Putamen (tissue), 1 donor: ENCODE results near the gene STUM.
"Not testable (repeated sequence)": the region's sequence is repeated elsewhere in the genome, so short reads cannot be mapped to it uniquely, and the experiment has no call there.

ENCODE experiments used
- DNase-seq: peaks from one replicate; pipeline ENCODE4 v3.0.0-alpha.2; 2016; ENCODE audit warnings: low spot score

Gene STUM, protein sequence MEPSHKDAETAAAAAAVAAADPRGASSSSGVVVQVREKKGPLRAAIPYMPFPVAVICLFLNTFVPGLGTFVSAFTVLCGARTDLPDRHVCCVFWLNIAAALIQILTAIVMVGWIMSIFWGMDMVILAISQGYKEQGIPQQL

DNA sequence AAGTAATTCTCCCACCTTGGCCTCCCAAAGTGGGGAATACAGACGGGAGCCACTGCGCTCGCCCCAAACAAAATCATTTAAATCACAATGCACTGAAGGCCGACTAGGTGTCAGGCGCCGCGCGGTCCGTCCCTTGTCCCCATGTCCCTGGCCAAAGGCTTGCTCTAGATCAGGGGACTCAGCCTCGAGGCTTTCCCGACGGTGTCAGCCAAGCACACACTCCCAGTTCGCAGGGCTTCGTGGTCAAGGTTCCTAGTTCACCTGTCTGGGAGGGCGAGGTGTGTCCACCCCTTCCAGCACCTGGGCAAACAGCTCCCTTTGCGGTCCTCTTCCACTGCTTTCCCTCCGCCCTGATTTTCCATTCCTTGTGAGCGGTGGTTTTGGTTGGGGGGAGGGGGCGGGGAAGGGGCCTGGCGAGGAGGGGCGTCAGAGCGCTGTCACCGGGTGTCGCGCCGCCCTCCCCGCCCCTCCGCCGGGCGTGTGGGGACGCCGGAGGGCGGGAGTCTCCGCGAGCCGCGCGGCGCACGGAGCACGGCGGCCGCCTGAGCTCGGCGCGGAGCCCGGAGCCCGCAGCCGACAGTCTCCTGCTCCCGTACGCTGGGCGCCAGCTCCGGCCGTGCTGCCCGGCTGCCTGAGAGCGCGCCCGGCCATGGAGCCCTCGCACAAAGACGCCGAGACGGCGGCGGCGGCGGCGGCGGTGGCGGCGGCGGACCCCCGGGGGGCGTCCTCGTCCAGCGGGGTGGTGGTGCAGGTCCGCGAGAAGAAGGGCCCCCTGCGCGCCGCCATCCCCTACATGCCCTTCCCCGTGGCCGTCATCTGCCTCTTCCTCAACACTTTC lies at the start of gene STUM:
Gene STUM (plus strand): TSS at position 509 of the 838 bp plus-strand sequence. CDS start 141 bp downstream, at position 650.
- no peak for DNase-seq

DNA sequence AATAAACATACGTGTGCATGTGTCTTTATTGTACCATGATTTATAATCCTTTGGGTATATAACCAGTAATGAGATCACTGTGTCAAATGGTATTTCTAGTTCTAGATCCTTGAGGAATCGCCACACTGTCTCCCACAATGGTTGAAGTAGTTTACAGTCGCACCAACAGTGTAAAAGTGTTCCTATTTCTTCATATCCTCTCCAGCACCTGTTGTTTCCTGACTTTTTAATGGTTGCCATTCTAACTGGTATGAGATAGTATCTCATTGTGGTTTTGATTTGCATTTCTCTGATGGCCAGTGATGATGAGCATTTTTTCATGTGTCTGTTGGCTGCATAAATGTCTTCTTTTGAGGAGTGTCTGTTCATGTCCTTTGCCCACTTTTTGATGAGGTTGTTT lies 48.9 kb upstream of the STUM start:
- not testable (repeated sequence) for DNase-seq

DNA sequence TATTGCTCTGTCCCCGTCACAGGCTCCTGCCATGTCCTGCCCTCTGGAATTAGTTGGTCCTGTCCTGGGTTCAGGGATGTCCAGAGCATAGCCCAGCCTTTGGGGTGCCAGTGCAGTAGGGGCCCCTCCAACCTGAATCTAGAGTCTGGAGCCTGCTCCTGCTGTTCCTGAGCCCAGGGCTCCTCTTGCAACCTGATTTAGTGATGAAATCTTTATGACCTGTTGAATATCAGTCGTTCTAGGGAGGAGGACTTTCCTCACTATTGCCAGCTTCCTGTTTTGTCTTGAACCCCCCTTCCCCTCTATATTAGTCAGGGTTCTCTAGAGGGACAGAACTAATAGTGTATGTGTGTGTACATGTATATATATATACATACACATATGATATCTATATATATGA lies 42.5 kb upstream of the STUM start:
- DNase-seq: no peak

DNA sequence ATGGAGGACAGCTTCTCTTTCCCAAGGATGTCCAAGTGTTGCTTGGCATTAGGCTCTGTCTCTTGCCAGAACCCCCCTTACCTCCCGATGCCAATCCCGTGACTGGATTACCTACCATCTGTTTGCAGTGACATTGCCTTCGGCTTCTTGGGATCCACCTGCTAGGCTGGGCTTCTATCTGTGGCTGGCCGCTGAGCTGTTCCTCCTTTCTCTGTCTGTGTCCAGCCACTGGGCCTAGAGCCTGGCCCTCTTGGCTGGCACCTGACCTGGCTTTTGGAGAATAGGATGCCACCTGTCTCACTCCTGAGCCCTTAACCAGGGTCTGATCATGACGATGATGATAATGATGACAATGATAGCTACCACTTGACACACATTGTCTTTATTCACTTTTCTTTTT lies 41.6 kb upstream of the STUM start:
- no peak for DNase-seq

DNA sequence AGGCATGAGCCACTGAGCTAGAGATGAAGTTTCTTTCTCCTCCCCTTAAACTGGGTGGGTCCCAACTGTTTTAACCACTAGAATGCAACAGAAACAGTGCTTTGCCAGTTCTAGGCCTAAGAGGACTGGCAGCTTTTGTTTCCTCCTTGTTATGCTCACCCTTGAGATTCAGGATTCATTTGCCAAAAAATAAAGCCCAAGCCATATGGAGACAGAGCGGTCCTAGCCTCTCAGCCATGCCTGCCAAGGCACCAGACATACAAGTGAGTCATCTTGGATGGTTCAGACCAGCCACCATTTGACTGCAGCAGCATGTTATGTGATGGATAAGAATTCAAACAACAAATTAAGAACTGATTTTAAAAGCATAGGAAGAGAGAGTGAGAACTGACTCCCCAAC lies 38.1 kb upstream of the STUM start:
- no peak for DNase-seq

DNA sequence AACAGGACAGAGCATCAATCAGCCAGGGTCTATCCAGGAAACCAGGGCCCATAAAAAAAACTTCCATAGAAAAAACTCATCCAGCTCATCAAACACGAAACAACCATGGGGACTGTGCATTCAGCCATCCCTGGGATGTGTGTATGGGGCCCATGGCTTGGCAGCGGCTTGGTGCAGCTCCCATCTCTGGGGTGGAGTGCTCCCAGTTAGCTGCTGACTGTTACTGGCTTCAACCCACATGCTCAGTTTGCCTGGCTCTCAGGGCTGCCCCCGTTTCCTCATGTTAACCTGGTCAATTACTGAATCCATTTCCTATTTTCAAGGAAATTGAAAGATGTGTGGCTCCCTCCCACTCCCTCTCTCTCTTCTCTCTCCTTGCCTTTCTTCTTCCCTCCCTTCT lies 37.3 kb upstream of the STUM start:
- no peak for DNase-seq

DNA sequence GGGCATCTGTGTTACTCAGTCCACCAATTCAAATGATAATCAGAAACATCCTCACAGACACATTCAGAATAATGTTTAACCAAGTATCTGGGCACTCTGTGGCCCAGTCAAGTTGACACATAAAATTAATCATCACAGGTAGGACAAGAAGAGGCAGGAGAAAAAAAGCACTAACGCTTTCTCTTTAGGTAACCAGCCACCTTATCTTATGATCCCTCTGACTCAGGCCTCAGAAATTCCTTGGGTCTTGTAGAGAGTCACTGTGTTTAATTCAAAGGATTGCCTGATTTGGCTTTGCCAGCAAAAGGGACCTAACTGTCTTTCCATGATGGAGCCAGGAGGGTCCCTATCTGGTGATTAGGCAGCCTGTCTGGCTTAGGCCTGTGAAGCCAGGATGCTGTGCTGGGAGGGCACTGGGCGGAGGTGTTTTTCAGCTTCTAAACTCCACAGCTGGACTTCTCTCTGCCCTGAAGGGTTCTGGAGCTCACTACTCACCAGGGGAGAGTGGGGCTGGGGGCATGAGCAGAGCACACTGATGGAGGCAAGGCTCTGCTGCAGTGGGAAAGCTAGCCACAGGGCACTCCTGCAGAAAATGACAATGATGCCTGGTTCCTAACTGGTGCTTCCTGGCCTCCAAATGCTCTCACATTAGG lies 36.4 kb upstream of the STUM start:
- no peak for DNase-seq

DNA sequence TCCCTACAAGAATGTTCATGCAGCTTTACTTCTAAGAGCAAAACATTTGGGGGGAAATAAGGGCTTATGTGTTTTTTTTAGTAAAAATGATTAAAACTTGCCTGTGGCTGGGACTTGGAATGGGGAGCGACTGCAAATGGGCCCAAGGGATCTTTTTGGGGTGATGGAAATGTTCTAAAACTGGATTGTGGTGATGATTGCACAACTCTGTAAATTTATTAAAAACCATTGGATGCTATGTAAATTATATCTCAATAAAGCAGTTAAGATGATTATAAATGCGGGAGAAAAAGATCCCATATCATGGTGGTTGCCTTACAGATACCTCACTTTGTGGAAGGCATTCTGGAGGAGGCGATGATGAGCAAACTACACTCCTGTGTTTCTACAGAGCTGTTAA lies 30.2 kb upstream of the STUM start:
- no peak for DNase-seq

DNA sequence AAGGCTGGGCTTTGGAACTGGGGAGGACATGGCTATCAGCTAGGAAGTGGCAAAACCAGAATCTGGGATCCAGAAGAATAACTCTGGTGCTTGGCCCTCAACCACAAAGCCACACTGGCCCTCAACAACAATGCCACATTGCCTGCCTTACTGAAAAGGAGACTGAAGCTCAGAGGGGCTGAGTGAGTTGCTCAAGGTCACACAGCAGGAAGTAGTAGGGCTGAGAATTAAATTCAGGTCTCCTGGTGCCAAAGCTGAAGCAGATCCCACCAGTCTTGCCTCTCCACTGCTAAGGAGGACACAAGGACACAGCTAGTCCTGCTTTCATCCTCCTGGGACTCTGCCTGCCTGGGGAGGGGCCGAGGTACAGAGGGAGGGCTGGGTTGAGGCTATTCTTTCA lies 29.4 kb upstream of the STUM start:
- DNase-seq: no peak

DNA sequence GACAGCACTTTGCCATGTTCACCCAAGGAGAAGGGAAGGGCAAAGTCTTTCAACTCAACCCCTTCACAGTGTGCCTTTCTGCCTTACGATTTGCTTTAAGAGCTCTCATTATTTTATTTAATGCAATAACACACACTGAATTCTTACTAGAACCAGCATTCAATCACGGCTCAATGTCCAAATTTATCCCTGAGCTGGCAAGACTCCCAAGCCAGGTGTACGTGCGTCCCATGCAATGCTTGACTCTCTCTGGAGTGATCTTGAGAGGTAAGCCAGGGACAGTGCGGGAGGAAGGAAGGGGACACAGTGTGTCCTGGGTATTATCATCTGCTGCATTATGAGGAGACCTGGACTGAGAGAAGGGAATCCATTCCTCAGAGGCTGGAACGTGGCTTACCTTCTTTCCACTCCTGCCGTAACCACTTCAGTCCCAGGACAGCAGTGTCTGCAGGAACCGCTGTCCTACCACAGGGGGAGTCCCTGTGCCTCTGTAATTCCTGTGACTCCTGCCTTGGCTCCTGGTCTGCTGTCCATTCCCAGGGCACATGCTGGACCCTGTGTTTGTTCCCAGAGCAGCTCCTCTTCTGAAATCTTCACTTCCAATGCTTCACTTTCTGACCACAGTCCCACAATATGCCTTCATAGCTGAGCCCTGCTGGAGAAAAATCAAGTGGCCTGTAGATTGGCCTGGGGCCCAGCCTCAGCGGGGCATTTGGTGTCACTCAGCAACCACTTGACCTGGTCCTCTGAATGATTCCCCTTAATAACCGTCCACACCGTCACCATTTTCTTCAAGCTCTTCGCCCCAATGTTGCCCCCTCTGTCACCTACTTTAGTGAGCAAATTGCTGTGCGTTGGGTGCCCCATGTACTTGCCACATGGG lies 28.6 kb upstream of the STUM start:
- no peak for DNase-seq

DNA sequence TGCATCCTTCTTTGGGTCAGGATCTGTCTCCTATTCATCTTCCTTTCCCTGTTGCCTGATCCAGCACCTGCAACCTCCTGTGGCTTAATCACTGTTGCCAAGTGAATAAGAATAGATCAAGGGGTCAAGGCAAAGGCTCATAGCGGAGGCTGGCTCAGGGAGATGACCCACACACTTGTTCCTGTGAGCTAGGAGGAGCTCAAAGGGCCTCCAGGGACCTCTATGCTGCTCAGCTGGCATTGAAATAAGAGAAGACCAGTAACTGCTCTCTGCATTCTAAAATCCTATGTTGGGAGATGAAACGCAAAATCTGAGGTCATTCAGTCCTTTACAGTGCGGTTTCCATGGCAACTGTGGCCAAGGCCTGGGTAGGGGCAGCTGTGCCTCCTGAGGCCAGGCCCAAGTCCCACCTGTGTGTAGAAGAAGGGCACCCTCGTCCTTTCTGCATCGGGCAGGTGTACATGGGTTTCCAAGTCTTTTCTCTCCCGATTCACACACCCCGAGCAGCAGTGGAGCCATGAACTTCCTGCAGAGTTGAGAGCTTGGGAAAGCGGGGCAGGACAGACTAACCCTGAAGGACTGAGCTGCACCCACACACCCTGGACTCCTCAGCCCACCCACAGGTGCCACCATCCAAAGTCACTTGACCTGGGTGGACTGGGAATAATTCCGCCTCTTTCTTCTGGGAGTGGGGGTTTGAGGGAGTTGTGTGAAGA lies 27.8 kb upstream of the STUM start:
- DNase-seq: no peak

DNA sequence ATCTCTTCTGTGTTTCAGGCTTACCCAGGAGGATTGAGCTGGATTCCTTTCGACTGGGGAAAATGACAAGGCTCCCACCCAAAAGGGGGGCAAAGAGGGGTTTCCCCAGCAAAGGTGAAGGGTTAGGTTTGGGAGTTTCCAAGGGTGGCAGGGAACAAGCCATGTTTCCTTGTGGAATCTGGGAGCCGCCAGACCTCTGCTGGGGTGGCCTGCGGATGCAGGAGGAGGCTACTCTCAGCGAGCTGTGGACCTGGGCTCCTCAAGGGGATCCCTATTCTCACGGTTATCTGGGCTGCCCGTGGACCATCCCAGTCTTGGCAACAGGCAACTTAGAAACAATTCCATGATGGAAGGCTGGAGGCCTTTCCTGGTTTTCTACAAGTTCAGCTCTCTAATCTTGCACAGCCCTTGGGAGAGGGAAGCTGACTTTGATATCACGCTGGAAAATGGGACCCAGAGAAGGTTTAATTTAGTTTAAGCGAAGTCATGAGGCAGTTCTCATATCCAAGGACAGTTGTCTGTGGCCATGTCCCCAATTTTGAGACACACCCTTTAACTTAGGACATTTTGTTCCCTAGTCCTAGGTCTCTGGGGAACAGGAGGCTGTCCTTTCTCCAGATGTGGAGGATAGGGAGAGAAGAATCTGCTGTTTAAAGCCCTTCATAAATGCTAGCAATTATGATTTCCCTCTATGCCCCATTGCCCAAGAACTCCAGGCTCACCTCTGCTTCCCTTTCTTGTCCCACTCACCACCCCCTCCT lies 24.7 kb upstream of the STUM start:
- DNase-seq: no peak

DNA sequence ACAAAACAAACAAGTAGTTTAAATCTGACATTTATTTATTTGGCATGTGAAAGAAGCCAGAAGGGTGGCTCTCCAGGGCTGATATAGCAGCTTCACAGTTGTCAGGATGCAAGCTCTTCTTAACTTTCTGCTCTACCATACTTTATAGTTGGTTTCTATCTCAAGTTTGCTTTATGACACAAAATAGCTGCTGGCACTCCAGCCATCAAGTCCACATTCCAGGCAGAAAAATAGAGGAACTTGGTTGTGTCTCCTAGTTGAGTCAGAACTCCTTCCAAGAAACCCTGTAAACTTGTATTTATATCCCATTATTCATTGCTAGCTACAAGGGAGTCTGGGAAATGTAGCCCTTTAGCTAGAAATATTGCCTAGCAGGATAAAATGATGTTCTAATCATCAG lies 24.0 kb upstream of the STUM start:
- no peak for DNase-seq

DNA sequence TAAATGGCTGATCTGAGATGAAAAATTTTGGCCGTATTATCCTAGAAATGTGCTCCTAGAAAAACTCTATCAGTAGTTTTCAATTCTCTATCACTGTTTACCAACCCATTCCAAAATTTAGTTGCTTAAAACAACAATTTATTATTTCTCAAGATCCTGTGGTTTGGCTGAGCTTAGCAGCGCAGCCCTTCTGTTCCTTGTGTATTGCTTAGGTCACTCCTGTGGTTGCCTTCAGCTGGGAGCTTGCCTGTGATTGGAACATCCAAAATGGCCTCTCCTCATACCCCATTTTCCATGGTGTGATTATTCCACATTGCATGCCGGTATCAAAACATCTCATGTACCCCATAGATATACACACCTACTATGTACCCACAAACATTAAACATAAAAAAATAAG lies 22.8 kb upstream of the STUM start:
- DNase-seq: no peak

DNA sequence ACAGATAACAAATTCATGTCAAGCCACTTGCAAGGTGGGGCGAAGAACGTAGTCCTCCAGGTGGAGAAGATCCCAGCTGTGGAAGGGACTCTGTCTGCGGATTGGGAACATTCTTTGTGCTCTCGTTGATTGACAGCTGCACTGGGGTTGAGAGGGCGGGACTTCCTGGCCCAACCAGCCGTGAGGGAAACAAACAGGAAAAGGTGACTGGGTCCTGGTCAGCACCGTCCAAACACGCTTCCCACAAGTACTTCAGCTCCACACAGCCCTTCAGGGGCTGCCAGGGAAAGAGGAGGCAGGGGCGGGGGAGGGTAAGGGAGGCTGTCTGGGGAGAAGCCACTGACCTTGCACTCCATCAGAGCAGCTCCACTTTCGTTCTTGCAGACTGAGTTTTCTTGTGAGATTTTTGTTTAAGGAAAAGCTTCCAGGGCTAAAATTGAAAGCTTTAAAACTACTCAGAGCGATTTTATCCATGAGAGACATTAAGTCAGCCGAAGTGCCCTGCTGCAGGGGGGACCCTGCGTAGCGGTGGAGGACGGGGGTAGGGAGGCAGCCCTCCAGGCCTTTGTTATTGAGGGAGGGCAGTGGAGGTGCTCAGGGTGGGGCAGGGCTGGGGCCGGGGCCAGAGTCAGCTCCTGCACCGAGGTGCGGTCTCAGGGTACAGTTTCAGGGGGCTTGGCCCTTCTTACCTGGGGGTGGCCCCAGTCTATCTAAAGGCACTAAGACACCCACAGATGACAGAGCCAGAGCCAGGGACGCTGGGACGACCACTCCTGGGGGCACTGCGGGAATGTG lies 21.6 kb upstream of the STUM start:
- DNase-seq: no peak

DNA sequence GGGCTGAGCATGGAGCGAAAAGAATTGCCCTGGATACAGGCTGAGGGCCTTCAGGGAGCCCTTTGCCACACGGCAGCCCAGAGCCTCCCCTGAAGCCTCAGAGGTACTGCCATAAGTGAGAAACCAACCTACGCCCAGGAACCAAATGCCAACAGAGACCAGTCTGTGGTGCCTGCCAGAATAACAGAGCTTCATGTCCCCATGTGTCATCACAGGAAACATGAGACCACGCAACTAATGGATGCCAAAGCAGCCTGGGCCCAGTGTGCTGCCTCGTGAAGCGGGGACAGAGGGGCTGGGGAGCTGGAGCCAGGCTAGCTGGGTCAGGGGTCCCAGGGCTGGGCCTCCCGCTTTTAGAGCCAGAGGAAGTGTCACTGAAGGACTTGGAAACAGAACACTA lies 18.7 kb upstream of the STUM start:
- DNase-seq: no peak

DNA sequence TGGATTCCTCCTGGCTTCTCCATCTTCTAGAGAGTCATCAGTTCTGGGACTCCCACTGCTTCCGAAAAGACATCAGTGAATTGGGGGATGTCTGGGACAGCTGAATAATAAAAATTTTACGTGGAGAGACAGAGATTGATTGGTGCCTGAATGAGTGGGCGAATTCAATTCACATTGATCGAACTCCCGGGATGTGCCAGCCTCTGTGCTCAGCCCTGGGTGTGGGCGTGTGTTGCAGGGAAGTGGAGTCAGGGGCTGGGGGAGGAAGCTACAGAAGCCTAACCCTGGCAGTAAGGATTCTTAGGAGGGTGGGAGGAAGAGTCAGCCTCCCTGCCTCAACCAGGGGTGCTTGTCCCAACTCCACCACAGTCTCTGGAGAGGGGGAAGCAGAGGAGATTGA lies 18.0 kb upstream of the STUM start:
- peak; percentile 80 for DNase-seq

DNA sequence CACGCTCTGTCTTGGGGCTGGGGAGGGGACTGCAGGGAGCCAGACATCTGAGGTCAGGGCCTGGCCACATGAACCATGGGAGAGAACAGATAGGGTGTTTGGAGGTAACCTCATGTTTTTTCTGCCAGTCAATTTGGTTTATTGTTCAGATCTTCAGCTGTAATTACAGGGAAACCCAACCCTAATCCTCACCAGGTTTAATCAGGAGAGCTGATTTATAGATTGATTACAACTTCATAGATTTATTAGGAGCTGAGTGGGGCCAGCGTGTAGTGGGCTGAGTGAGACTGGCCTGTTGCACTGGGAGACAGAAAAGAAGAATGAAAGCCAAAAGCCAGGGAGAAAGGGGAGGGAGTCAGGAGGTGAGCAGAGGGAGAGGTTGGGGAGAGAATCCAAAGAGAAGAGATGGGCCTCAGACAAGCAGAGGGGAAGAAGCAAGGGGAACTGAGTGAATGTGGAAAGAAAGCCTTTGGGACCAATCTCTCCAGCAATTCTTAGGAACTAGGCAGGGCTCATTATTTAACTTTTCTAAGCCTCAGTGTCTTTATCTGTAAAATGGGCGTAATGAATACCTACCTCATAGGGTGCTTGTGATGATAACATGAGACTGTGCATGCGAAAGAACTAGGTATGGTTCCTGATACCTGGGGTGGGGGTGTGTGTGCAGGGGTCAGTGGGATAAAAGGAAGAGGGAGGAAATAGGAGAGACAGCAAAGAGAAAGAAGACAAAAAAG lies 17.0 kb upstream of the STUM start:
- no peak for DNase-seq

DNA sequence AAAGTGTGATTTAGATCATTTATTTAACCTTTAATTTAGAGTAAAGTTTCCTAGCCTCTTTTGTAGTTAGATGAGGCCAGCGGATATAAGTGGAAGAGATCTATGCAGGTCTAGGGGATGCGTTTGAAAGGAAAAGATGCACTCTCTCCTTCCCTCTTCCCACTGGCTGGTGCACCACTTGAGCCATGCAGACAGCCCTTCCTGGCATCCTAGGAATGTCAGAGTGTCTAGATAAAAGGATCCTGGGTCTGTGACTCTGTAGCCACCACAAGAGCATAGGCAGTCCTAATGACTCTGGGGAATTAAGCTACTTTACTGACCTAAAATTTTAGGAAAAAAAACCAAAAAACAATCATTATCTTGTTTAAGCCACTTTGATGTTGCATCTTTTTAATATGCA lies 16.0 kb upstream of the STUM start:
- DNase-seq: no peak
